SK-N-SH (cell line): Measurements from ENCODE around the gene RFTN1.

Experiments used
- EP300 ChIP-seq, 2 experiments: IDR thresholded peaks; 2 replicates each; pipeline versions ENCODE4 v1.4.0 to v1.6.1; 2012; ENCODE audit warnings: borderline replicate concordance in 1 of 2, low read depth in 1 of 2, low read length in 1 of 2
- EZH2phosphoT487 ChIP-seq: fragments of 200-600 bp; sonication (generic); IDR thresholded peaks from 2 replicates; pipeline ENCODE4 v1.6.1; 2017; ENCODE audit warnings: low read depth, mixed run types, mild to moderate bottlenecking, antibody characterized with exemption, moderate library complexity, borderline replicate concordance
- SIN3A ChIP-seq: IDR thresholded peaks from 2 replicates; pipeline ENCODE4 v1.6.1; 2012; ENCODE audit warnings: low read depth, mild to moderate bottlenecking, low read length, moderate library complexity, borderline replicate concordance
- TCF12 ChIP-seq: IDR thresholded peaks from 2 replicates; pipeline ENCODE4 v1.4.0; 2012

GRCh38 chr3:16298891-16299290, 214.6 kb downstream of the RFTN1 start:
- TF ChIP-seq TCF12 (no peak), EP300 (IDR thresholded peaks at IDR 0.05; ENCODE audit: borderline replicate concordance in 1 of 2, low read depth in 1 of 2, low read length in 1 of 2) (no peak), SIN3A (no peak), EZH2phosphoT487 (no peak)
